Measurements from ENCODE around the gene CCNDBP1. TPM values are rescaled to one million over a fixed set of nuclear protein-coding genes. Genes with fewer than 3 reads are reported as not detected.

Gene CCNDBP1
- total RNA-seq, 1 donor from 2014 or later: 61.8 TPM

DNA sequence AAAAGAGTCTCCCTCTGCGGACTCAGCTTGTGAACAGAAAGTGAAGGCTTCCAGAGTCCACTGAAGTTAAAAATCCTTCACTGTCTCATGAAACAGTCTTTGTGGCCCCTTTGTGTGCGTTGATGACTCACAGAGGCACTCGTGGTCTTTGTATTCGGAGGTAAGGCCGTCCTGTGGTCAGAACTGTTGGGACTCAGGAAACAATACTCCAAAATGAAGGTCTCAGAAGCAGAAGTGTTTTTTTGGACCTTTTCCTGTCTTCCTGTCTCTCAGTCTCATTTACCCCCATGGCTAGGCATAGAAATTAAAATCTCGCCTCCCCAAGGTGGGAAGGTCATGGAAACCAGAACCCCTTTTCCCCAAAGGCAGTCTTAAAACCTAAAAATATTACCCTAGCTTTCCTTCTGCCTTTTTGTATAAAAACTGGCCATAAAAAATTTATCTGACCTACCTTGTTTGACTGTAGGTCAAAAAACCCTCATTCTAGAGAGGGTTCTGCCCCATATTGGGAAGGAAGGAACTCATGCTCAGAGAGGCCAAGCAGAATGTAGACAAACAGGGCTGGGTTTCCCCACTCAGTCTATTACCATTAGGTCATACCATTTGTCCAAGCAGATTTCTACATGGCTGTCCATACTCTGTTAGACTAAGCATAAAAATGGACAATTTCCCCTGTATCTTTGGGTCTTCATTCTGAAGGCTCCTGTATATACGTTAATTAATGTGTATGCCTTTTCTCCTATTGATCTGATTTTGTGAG, 54.7 kb downstream of the CCNDBP1 start:
- Histone ChIP-seq H3K36me3 (ENCODE audit: control insufficient read depth, insufficient read depth, low read length) (no peaks in the 10 kb centered on the region), H3K27me3 (ENCODE audit: control insufficient read depth, insufficient read depth, low read length) (peaks cover 4% of the 10 kb centered on the region), H3K4me3 (ENCODE audit: low read depth, low read length) (no peak overlapping the region)
- TF ChIP-seq, protein P1, sequence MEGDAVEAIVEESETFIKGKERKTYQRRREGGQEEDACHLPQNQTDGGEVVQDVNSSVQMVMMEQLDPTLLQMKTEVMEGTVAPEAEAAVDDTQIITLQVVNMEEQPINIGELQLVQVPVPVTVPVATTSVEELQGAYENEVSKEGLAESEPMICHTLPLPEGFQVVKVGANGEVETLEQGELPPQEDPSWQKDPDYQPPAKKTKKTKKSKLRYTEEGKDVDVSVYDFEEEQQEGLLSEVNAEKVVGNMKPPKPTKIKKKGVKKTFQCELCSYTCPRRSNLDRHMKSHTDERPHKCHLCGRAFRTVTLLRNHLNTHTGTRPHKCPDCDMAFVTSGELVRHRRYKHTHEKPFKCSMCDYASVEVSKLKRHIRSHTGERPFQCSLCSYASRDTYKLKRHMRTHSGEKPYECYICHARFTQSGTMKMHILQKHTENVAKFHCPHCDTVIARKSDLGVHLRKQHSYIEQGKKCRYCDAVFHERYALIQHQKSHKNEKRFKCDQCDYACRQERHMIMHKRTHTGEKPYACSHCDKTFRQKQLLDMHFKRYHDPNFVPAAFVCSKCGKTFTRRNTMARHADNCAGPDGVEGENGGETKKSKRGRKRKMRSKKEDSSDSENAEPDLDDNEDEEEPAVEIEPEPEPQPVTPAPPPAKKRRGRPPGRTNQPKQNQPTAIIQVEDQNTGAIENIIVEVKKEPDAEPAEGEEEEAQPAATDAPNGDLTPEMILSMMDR (IDR thresholded peaks at IDR 0.05; ENCODE audit: insufficient read depth, low read length, poor library complexity, severe bottlenecking): no peak
- DNase-seq (ENCODE audit: low read depth): no peak

DNA sequence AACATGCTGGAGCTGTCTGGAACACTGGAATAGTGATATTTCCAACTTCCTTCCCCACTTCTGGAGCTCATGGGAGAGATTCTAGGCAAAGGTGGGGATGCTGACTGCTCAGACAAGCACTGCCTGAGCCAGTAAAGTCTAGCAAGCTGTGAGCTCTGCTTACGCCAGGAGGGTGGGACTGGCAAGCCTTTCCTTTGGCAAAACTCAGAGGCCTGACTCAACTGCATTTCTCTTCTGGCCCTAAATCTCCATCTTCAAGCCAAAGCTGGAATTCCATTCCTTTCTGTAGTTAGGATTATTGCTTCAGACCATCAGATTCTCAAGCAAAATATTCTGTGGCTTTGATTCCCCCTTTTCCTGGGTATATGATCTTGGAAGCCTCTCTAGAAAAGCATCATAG, 55.9 kb downstream of the CCNDBP1 start:
- Histone ChIP-seq H3K36me3 (ENCODE audit: control insufficient read depth, insufficient read depth, low read length) (no peaks in the 10 kb centered on the region), H3K4me3 (ENCODE audit: low read depth, low read length) (no peak overlapping the region), H3K27me3 (ENCODE audit: control insufficient read depth, insufficient read depth, low read length) (peaks cover 6% of the 10 kb centered on the region)
- no peak for DNase-seq (ENCODE audit: low read depth)
- TF ChIP-seq, protein P1 (IDR thresholded peaks at IDR 0.05; ENCODE audit: insufficient read depth, low read length, poor library complexity, severe bottlenecking): no peak

DNA sequence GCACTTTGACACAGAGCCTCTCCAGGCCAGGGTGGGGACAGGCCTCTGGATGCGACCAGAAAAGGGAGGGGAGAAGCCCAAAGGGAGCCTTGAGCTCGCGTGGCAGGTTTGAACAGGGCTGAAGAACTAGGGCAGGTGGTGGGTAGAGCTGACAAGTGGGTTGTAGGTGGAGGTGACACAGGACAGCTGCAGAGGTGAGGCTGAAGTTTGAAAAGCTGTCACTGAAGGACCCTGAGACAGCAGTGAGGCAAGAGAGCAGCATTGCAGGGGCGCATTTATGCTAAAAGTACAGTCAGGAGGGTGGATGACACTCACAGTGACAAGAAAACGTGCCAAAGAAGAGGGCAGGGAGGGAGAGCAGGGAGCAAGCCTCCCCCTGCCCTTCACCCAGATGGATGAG, 57.4 kb downstream of the CCNDBP1 start:
- H3K36me3 ChIP-seq (ENCODE audit: control insufficient read depth, insufficient read depth, low read length): no peaks in the 10 kb centered on the region
- H3K4me3 ChIP-seq (ENCODE audit: low read depth, low read length): no peak overlapping the region
- DNase-seq (ENCODE audit: low read depth): no peak
- peaks cover 6% of the 10 kb centered on the region for H3K27me3 ChIP-seq (ENCODE audit: control insufficient read depth, insufficient read depth, low read length)
- TF ChIP-seq, protein P1 (IDR thresholded peaks at IDR 0.05; ENCODE audit: insufficient read depth, low read length, poor library complexity, severe bottlenecking): no peak

DNA sequence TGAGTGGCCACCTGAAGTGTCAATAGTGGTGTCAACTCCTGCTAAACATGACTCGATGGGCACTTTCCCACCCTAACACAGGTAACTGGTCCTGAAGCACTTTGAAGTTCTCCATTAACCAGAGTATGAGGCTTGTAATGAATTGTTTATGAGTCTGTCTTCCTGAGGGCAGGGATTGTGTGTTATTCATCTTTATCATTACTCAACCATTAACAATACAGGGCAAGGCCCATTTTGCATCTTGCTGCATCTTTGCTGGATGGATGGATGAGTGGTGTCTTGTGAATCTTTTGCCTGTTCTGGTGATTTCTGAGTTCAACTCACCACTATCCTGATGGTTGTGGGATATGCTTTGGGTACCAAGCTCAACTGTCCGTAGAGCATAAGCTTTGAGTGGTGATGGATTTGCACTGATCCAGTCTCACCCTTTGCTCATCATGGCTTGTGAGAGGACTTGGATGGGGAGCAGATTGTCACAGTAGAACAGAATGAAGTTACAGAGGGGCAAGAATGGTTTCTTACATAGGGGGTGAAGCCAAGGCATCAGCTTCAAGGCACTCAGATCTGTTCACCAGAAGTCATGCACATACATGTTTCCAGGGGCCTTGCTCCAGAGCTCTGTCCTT, 57.9 kb downstream of the CCNDBP1 start:
- no peaks in the 10 kb centered on the region for H3K36me3 ChIP-seq (ENCODE audit: control insufficient read depth, insufficient read depth, low read length)
- no peak for DNase-seq (ENCODE audit: low read depth)
- no peak overlapping the region for H3K4me3 ChIP-seq (ENCODE audit: low read depth, low read length)
- TF ChIP-seq, protein P1 (IDR thresholded peaks at IDR 0.05; ENCODE audit: insufficient read depth, low read length, poor library complexity, severe bottlenecking): no peak
- peaks cover 6% of the 10 kb centered on the region for H3K27me3 ChIP-seq (ENCODE audit: control insufficient read depth, insufficient read depth, low read length)

DNA sequence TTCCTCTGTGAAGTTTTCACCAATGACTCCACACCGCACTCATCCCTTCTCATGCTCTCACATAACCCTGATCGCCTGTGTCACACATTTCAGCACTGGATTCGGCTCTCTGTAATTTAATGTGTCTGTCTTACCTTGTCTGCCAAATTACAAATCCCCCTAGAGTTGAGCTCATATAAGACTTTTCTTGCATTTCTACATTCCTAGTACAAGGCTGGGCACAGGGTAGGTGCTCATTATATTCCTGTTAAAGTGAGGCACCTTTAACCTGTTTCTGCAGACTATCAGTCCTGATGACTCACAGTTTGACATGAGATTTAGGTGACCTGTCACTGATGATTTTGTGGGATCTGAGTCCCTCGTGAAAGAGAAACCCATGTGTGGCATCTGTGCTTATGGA, 58.9 kb downstream of the CCNDBP1 start:
- no peaks in the 10 kb centered on the region for H3K36me3 ChIP-seq (ENCODE audit: control insufficient read depth, insufficient read depth, low read length)
- DNase-seq (ENCODE audit: low read depth): no peak
- TF ChIP-seq, protein P1 (IDR thresholded peaks at IDR 0.05; ENCODE audit: insufficient read depth, low read length, poor library complexity, severe bottlenecking): no peak
- peaks cover 6% of the 10 kb centered on the region for H3K27me3 ChIP-seq (ENCODE audit: control insufficient read depth, insufficient read depth, low read length)
- H3K4me3 ChIP-seq (ENCODE audit: low read depth, low read length): no peak overlapping the region
